B cell (primary cell): ENCODE measurements around the gene IMMP2L. TPM values are rescaled to one million over a fixed set of nuclear protein-coding genes. Genes with fewer than 3 reads are reported as not detected.

Experiments
- ATAC-seq: fragments of 200-7000 bp; cut with Tn5 transposase; one replicate; pipeline ENCODE4 v1.10.0; 2021; ENCODE audit warnings: low read depth, mild to moderate bottlenecking, moderate number of reproducible peaks, moderate library complexity
- CTCF ChIA-PET: fragments of 350-600 bp; sonication (Branson Sonifier 250); formaldehyde crosslinking; loops from one replicate; lab custom pipeline; 2021; ENCODE audit warnings: antibody characterized with exemption, inconsistent platforms; lab: Charles Lee
- POLR2A ChIA-PET: fragments of 350-600 bp; sonication (Branson Sonifier 250); formaldehyde crosslinking; loops from one replicate; lab custom pipeline; 2021; ENCODE audit warnings: antibody characterized with exemption; lab: Charles Lee
- DNase-seq: peaks from one replicate; pipeline ENCODE4 v3.0.0; 2013
- H2AFZ ChIP-seq: 2 replicates; pipeline ENCODE4 v1.6.1; 2012; ENCODE audit warnings: mild to moderate bottlenecking, low read depth, low read length; ENCODE audit not compliant: insufficient read depth, poor library complexity, severe bottlenecking
- H3K27ac ChIP-seq, 2 donors: 1 replicate in 1 of 2; 2 replicates in 1 of 2; pipeline ENCODE4 v1.5.1; 2012 to 2013; ENCODE audit warnings: low read length in 2 of 2, mild to moderate bottlenecking in 2 of 2, moderate library complexity in 1 of 2
- H3K27me3 ChIP-seq, 4 experiments: fragments of 200-600 bp in 1 of 4; sonication (generic) in 1 of 4; replicated peaks in 1 of 4; 1 replicate in 2 of 4; 2 replicates in 2 of 4; pipeline versions ENCODE4 v1.6.1 to v1.7.0; 2013 to 2016; ENCODE audit warnings: low read length in 3 of 4, mild to moderate bottlenecking in 2 of 4, mixed read lengths in 1 of 4, moderate library complexity in 1 of 4; ENCODE audit not compliant: insufficient read depth in 4 of 4, control insufficient read depth in 3 of 4; ENCODE audit errors: control extremely low read depth in 1 of 4
- H3K36me3 ChIP-seq, 2 experiments: replicated peaks in 1 of 2; 1 replicate in 1 of 2; 2 replicates in 1 of 2; pipeline versions ENCODE4 v1.6.1 to v1.7.1; 2013; ENCODE audit warnings: low read length in 1 of 2; ENCODE audit not compliant: insufficient read depth in 2 of 2, control insufficient read depth in 1 of 2; ENCODE audit errors: control extremely low read depth in 1 of 2, extremely low read depth in 1 of 2
- H3K4me1 ChIP-seq, 2 donors: fragments of 200-600 bp in 1 of 2; sonication (generic) in 1 of 2; 1 replicate in 1 of 2; 2 replicates in 1 of 2; pipeline versions ENCODE4 v1.5.1 to v1.6.1; 2013 to 2017; ENCODE audit warnings: low read length in 2 of 2; ENCODE audit not compliant: control insufficient read depth in 2 of 2, insufficient read depth in 2 of 2
- H3K4me2 ChIP-seq: replicated peaks from 2 replicates; pipeline ENCODE3; 2012; ENCODE audit warnings: mild to moderate bottlenecking, low read depth, low read length; ENCODE audit not compliant: poor library complexity, severe bottlenecking
- H3K4me3 ChIP-seq, 5 experiments: fragments of 200-600 bp in 1 of 5; sonication (generic) in 1 of 5; 1 replicate in 3 of 5; 2 replicates in 2 of 5; pipeline versions ENCODE4 v1.5.1 to v1.7.0; 2011 to 2016; ENCODE audit warnings: low read length in 4 of 5, mild to moderate bottlenecking in 4 of 5, low read depth in 2 of 5, control low read depth in 1 of 5, moderate library complexity in 1 of 5; ENCODE audit not compliant: insufficient read depth in 1 of 5; ENCODE audit errors: control extremely low read depth in 1 of 5, extremely low read depth in 1 of 5
- H3K79me2 ChIP-seq: fragments of 200-600 bp; sonication (generic); one replicate; pipeline ENCODE4 v1.6.0; 2016; ENCODE audit warnings: low read length; ENCODE audit not compliant: control insufficient read depth, insufficient read depth
- H3K9ac ChIP-seq: fragments of 200-600 bp; sonication (generic); 2 replicates; pipeline ENCODE4 v1.6.1; 2017; ENCODE audit warnings: mild to moderate bottlenecking, low read length, moderate library complexity
- H3K9me3 ChIP-seq, 3 donors: one replicate each; pipeline versions ENCODE4 v1.6.1 to v1.7.1; 2013; ENCODE audit warnings: low read length in 2 of 3; ENCODE audit not compliant: control insufficient read depth in 2 of 3, insufficient read depth in 1 of 3; ENCODE audit errors: control extremely low read depth in 1 of 3
- H4K20me1 ChIP-seq: 2 replicates; pipeline ENCODE4 v1.6.0; 2012; ENCODE audit warnings: mild to moderate bottlenecking, low read length; ENCODE audit not compliant: insufficient read depth, control insufficient read depth, poor library complexity, severe bottlenecking
- H3K27ac Mint-ChIP-seq: one replicate; pipeline ENCODE4 v1.8.0; 2021; ENCODE audit warnings: mixed read lengths
- H3K27me3 Mint-ChIP-seq: one replicate; pipeline ENCODE4 v1.8.0; 2021; ENCODE audit warnings: mixed read lengths
- H3K4me1 Mint-ChIP-seq: one replicate; pipeline ENCODE4 v1.8.0; 2021; ENCODE audit warnings: mixed read lengths
- H3K4me3 Mint-ChIP-seq: one replicate; pipeline ENCODE4 v1.8.0; 2021; ENCODE audit warnings: mixed read lengths
- H3K9me3 Mint-ChIP-seq: one replicate; pipeline ENCODE4 v1.8.0; 2022; ENCODE audit warnings: mixed read lengths; ENCODE audit not compliant: insufficient read depth
- EZH2 ChIP-seq: IDR thresholded peaks from 2 replicates; pipeline ENCODE4 v1.6.1; 2012; ENCODE audit warnings: borderline replicate concordance, low read depth, mild to moderate bottlenecking, moderate library complexity, low read length; ENCODE audit not compliant: insufficient read depth, poor library complexity, severe bottlenecking
- WGBS: methylation state at CpG from one replicate; pipeline ENCODE4 v1.1.5; 2013; ENCODE audit warnings: missing lambda C conversion rate; ENCODE audit not compliant: insufficient coverage; 5-methylcytosine and 5-hydroxymethylcytosine counted together
- intact Hi-C: fragments of 100-400 bp; cut with micrococcal nuclease; formaldehyde crosslinking; loops from one replicate; pipeline ENCODE4 v1.10.0; 2022
- polyA plus RNA-seq: library from polyadenylated mRNA; depleted of rRNA; stranded (reverse); fragments of >200 nt; gene quantifications from 2 replicates; pipeline ENCODE4 v1.2.3, GENCODE V29; 2012
- total RNA-seq, 2 donors: library from RNA; stranded (reverse); fragments of 120-200 nt in 1 of 2; gene quantifications; 1 replicate in 1 of 2; 2 replicates in 1 of 2; pipeline versions ENCODE4 v1.2.3 to v1.2.4, GENCODE V29; 2013 to 2022
- TF ChIP-seq, protein P1 (sequence below): fragments of 200-600 bp; IDR thresholded peaks from one replicate; pipeline ENCODE4 v1.8.0; 2022; ENCODE audit warnings: antibody characterized with exemption, mild to moderate bottlenecking

Gene IMMP2L
- total and polyA plus RNA-seq, 2 donors (not counting 1 experiment from before 2014, with no cell fraction given), result 3.8 to 34.2 TPM

- H3K4me2 ChIP-seq, result no peak overlapping the region
- no peaks in the 10 kb centered on the region for H3K9me3 ChIP-seq
- no peak overlapping the region for H3K4me3 ChIP-seq
- no peaks in the 10 kb centered on the region for H3K27me3 ChIP-seq
- TF ChIP-seq, protein P1, sequence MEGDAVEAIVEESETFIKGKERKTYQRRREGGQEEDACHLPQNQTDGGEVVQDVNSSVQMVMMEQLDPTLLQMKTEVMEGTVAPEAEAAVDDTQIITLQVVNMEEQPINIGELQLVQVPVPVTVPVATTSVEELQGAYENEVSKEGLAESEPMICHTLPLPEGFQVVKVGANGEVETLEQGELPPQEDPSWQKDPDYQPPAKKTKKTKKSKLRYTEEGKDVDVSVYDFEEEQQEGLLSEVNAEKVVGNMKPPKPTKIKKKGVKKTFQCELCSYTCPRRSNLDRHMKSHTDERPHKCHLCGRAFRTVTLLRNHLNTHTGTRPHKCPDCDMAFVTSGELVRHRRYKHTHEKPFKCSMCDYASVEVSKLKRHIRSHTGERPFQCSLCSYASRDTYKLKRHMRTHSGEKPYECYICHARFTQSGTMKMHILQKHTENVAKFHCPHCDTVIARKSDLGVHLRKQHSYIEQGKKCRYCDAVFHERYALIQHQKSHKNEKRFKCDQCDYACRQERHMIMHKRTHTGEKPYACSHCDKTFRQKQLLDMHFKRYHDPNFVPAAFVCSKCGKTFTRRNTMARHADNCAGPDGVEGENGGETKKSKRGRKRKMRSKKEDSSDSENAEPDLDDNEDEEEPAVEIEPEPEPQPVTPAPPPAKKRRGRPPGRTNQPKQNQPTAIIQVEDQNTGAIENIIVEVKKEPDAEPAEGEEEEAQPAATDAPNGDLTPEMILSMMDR, result no peak
- TF ChIP-seq EZH2, result no peak
- H3K4me3 Mint-ChIP-seq, result no peak overlapping the region
- ChIA-PET CTCF (no interaction called here), POLR2A (no interaction called here)
- H2AFZ ChIP-seq, result no peak overlapping the region
- no peaks in the 10 kb centered on the region for H3K9me3 Mint-ChIP-seq
- no peak overlapping the region for H3K9ac ChIP-seq
- no peaks in the 10 kb centered on the region for H3K4me1 ChIP-seq
- DNase-seq (no peak), ATAC-seq (no peak)
- H4K20me1 ChIP-seq, result no peaks in the 10 kb centered on the region
- no peaks in the 10 kb centered on the region for H3K79me2 ChIP-seq
- no CpG with 5 or more reads among the region's 2 CpGs for WGBS
- H3K27me3 Mint-ChIP-seq, result no peaks in the 10 kb centered on the region
- intact Hi-C loops, result no loop called here
- no peaks in the 10 kb centered on the region for H3K36me3 ChIP-seq
- peaks cover 9% of the 10 kb centered on the region for H3K4me1 Mint-ChIP-seq
- H3K27ac Mint-ChIP-seq, result no peak overlapping the region
- no peak overlapping the region for H3K27ac ChIP-seq
Measured at GRCh38 chr7:111224354-111225231, 337.7 kb downstream of the IMMP2L start.

DNA sequence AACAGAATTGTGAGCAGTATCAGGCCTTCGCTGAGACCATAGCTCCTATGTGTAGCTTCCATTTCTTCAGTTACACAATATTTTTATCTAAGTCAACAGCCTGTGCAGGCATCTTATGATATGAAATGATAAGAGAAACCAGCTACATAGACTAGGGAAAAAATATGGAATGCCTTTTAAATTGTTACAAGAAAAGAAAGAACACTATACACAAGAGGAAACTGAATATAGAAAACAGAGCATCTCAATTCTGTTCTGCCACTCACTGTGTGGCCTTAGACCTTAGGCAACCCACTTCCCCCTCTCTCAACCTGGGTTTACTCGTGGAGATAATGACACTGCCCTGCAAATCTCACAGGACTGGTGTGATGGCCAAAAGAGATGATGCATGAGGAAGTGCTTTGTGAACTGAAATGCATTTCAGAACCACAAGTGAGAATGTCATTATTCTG is 338.5 kb downstream of the IMMP2L start:
- peaks cover 9% of the 10 kb centered on the region for H3K4me1 Mint-ChIP-seq
- H3K4me1 ChIP-seq, result no peaks in the 10 kb centered on the region
- intact Hi-C loops, result no loop called here
- no CpG with 5 or more reads among the region's 2 CpGs for WGBS
- H3K27me3 Mint-ChIP-seq, result no peaks in the 10 kb centered on the region
- CTCF ChIA-PET, result no interaction called here
- H3K9me3 ChIP-seq, result no peaks in the 10 kb centered on the region
- H3K27ac Mint-ChIP-seq, result no peak overlapping the region
- POLR2A ChIA-PET, result no interaction called here
- H3K9me3 Mint-ChIP-seq, result no peaks in the 10 kb centered on the region
- no peak overlapping the region for H2AFZ ChIP-seq
- no peak overlapping the region for H3K4me3 ChIP-seq
- no peaks in the 10 kb centered on the region for H3K36me3 ChIP-seq
- no peak overlapping the region for H3K27ac ChIP-seq
- no peak for TF ChIP-seq EZH2
- TF ChIP-seq, protein P1, result no peak
- H3K9ac ChIP-seq, result no peak overlapping the region
- no peak overlapping the region for H3K4me3 Mint-ChIP-seq
- H3K79me2 ChIP-seq, result no peaks in the 10 kb centered on the region
- H3K4me2 ChIP-seq, result no peak overlapping the region
- DNase-seq (no peak), ATAC-seq (no peak)
- H4K20me1 ChIP-seq, result no peaks in the 10 kb centered on the region
- no peaks in the 10 kb centered on the region for H3K27me3 ChIP-seq
